Measurements from ENCODE around the gene CSF3R.

Gene CSF3R

GRCh38 chr1:36417931-36418330, 64.8 kb downstream of the CSF3R start:
- TF ChIP-seq ZFX (IDR thresholded peaks at IDR 0.05) (no peak), CTCF (conservative IDR thresholded peaks at IDR 0.05) (no peak)
- no peak overlapping the region for H3K27ac ChIP-seq
